Karpas-422 (cell line): ENCODE data around the gene MTREX. TPM values are rescaled to one million over a fixed set of nuclear protein-coding genes. Genes with fewer than 3 reads are reported as not detected.

Experiments
- DNase-seq: peaks from one replicate; pipeline ENCODE4 v3.0.0-alpha.2; 2015
- H2AFZ ChIP-seq: fragments of 200-600 bp; sonication (generic); 2 replicates; pipeline ENCODE4 v1.6.1; 2014; ENCODE audit warnings: antibody characterized with exemption, low read length, mixed read lengths
- H3K27ac ChIP-seq: fragments of 200-600 bp; sonication (generic); 2 replicates; pipeline ENCODE4 v1.5.1; 2014; ENCODE audit warnings: mild to moderate bottlenecking, low read length, moderate library complexity
- H3K27me3 ChIP-seq: fragments of 200-600 bp; sonication (generic); 2 replicates; pipeline ENCODE4 v1.6.1; 2014; ENCODE audit warnings: low read length, mixed read lengths
- H3K36me3 ChIP-seq: fragments of 200-600 bp; sonication (generic); 2 replicates; pipeline ENCODE4 v1.6.1; 2014; ENCODE audit warnings: low read length, mixed read lengths; ENCODE audit not compliant: insufficient read depth
- H3K4me1 ChIP-seq: fragments of 200-600 bp; sonication (generic); 2 replicates; pipeline ENCODE4 v1.6.1; 2014; ENCODE audit warnings: mild to moderate bottlenecking, low read length, mixed read lengths
- H3K4me2 ChIP-seq: fragments of 200-600 bp; sonication (generic); 2 replicates; pipeline ENCODE4 v1.6.1; 2014; ENCODE audit warnings: low read length, low read depth, mild to moderate bottlenecking; ENCODE audit not compliant: poor library complexity, severe bottlenecking
- H3K4me3 ChIP-seq: fragments of 200-600 bp; sonication (generic); 2 replicates; pipeline ENCODE4 v1.5.1; 2014; ENCODE audit warnings: mild to moderate bottlenecking, antibody characterized with exemption, low read length, mixed read lengths
- H3K79me2 ChIP-seq: fragments of 200-600 bp; sonication (generic); 2 replicates; pipeline ENCODE4 v1.6.1; 2014; ENCODE audit warnings: mild to moderate bottlenecking, low read length, mixed read lengths
- H3K9ac ChIP-seq: fragments of 200-600 bp; sonication (generic); 2 replicates; pipeline ENCODE4 v1.6.0; 2014; ENCODE audit warnings: low read length
- H3K9me2 ChIP-seq: fragments of 200-600 bp; sonication (generic), shearing (Covaris generic); replicated peaks from 2 replicates; pipeline ENCODE4 v1.6.0; 2014; ENCODE audit warnings: mild to moderate bottlenecking, low read length, moderate library complexity; ENCODE audit not compliant: insufficient read depth
- H3K9me3 ChIP-seq: fragments of 300-700, 200-600 bp; sonication (generic); 2 replicates; pipeline ENCODE4 v1.6.1; 2014; ENCODE audit warnings: low read length, mixed read lengths
- H4K20me1 ChIP-seq: fragments of 200-600 bp; sonication (generic); 2 replicates; pipeline ENCODE4 v1.6.1; 2014; ENCODE audit warnings: mild to moderate bottlenecking, antibody characterized with exemption, low read length, low read depth; ENCODE audit not compliant: insufficient read depth
- total RNA-seq: library from RNA; depleted of rRNA; stranded (reverse); fragments of >200 nt; shearing (Covaris generic); gene quantifications from 2 replicates; pipeline ENCODE4 v1.2.3, GENCODE V29; 2014; ENCODE audit warnings: low replicate concordance

The MTREX gene
- total RNA-seq, 1 experiment from 2014 or later = 79.9 TPM

DNA sequence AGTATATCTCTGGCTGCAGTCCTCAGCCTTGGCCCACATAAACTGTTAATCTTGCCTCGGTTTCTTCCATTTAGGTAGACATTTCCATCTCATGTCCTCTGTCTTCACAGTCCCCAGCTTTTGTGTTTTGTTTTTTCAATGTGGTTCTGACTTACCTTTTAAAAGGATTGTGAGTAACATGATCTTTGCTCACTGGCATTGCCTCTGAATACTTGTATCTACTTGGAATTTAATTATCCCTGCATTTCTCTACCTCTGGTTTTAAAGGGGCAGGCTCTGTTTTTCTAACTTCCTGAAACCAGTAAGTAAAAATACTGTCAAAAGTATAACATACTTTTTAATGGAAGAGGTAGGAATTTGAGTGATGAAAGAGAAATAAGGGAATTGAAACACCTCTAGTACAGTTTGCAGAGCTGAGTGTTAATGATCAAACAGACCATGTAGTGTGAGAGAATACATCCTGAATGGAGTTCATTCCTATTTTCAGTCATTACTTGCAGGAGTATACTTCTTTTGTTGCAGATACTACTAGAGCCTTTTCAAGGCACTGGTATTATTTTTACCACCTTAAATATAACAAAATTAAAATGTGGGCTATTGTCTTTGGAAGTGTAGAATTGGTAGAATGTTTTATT lies 62.6 kb downstream of the MTREX start:
- peaks cover 58% of the 10 kb centered on the region for H3K36me3 ChIP-seq
- H3K79me2 ChIP-seq = peaks cover 14% of the 10 kb centered on the region
- H3K4me3 ChIP-seq = no peak overlapping the region
- no peaks in the 10 kb centered on the region for H3K9me2 ChIP-seq
- H3K27ac ChIP-seq = no peak overlapping the region
- no peak overlapping the region for H3K4me2 ChIP-seq
- no peak overlapping the region for H3K9ac ChIP-seq
- H4K20me1 ChIP-seq = no peaks in the 10 kb centered on the region
- no peaks in the 10 kb centered on the region for H3K9me3 ChIP-seq
- 0 out of 2 replicates have a peak, but pooled peaks cover 4% of the 10 kb centered on the region for H3K4me1 ChIP-seq
- no peak overlapping the region for H2AFZ ChIP-seq
- H3K27me3 ChIP-seq = no peaks in the 10 kb centered on the region
- no peak for DNase-seq

DNA sequence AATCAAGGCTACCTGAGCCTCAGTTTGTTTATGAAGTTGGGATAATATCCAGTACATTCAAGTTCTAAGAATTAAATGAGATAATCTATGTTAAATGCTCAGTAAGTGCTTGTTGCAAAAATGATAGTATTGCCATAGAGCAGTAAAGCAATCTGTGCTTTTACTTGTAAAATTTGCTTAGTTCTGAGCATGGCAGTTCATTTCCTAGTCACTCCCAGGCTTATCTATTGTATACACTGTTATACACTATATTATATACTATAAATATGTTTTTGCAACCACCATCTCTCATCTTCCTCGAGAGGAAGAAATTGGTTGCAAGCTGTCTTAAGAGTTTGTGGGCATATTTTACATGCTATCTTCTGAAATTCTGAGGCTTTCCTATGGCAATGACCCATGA lies 63.4 kb downstream of the MTREX start:
- no peak overlapping the region for H3K4me2 ChIP-seq
- H3K4me3 ChIP-seq = no peak overlapping the region
- H3K27me3 ChIP-seq = no peaks in the 10 kb centered on the region
- 0 out of 2 replicates have a peak, but pooled peaks cover 4% of the 10 kb centered on the region for H3K4me1 ChIP-seq
- no peak overlapping the region for H2AFZ ChIP-seq
- H3K9me2 ChIP-seq = no peaks in the 10 kb centered on the region
- DNase-seq = no peak
- no peaks in the 10 kb centered on the region for H3K9me3 ChIP-seq
- H3K9ac ChIP-seq = no peak overlapping the region
- H3K27ac ChIP-seq = no peak overlapping the region
- no peaks in the 10 kb centered on the region for H4K20me1 ChIP-seq
- H3K36me3 ChIP-seq = peaks cover 57% of the 10 kb centered on the region
- peaks cover 13% of the 10 kb centered on the region for H3K79me2 ChIP-seq

- Histone ChIP-seq H3K4me3 (no peak overlapping the region), H3K4me2 (no peak overlapping the region), H3K9me2 (no peaks in the 10 kb centered on the region), H3K27me3 (no peaks in the 10 kb centered on the region), H3K9me3 (no peaks in the 10 kb centered on the region), H3K4me1 (0 out of 2 replicates have a peak, but pooled peaks cover 4% of the 10 kb centered on the region), H2AFZ (no peak overlapping the region), H3K9ac (no peak overlapping the region), H3K27ac (no peak overlapping the region), H4K20me1 (no peaks in the 10 kb centered on the region), H3K79me2 (peaks cover 13% of the 10 kb centered on the region), H3K36me3 (peaks cover 50% of the 10 kb centered on the region)
- no peak for DNase-seq
Measured at GRCh38 chr5:55372130-55372925, 64.5 kb downstream of the MTREX start.

- Histone ChIP-seq H3K9ac (no peak overlapping the region), H3K9me2 (no peaks in the 10 kb centered on the region), H4K20me1 (no peaks in the 10 kb centered on the region), H3K4me3 (no peak overlapping the region), H2AFZ (no peak overlapping the region), H3K4me2 (no peak overlapping the region), H3K79me2 (peaks cover 22% of the 10 kb centered on the region), H3K4me1 (no peaks in the 10 kb centered on the region), H3K36me3 (peaks cover 51% of the 10 kb centered on the region), H3K27ac (no peak overlapping the region), H3K9me3 (no peaks in the 10 kb centered on the region), H3K27me3 (no peaks in the 10 kb centered on the region)
- no peak for DNase-seq
Measured at GRCh38 chr5:55377810-55378209, 70.0 kb downstream of the MTREX start.

DNA sequence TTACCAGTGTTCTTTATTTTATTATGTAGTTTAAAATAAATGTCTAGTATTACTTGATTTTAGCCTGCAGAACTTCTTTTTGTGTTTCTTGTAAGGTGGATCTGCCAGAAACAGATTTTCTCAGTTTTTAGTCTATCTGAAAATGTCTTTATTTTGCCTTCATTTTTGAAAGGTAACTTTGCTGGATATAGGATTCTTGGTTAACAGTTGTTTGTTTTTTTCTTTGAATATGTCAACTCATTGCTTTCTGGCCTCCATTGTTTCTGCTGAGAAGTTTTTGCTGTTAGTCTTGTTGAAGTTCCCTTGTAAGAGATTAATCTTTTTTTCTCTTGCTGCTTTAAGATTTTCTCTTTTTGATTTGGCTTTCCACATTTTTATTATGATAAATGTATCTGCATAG lies 75.5 kb downstream of the MTREX start:
- Histone ChIP-seq H3K4me2 (no peak overlapping the region), H3K27ac (no peak overlapping the region), H3K9me2 (no peaks in the 10 kb centered on the region), H4K20me1 (no peaks in the 10 kb centered on the region), H3K36me3 (peaks cover 68% of the 10 kb centered on the region), H3K79me2 (peaks cover 51% of the 10 kb centered on the region), H2AFZ (no peak overlapping the region), H3K9me3 (no peaks in the 10 kb centered on the region), H3K4me1 (no peaks in the 10 kb centered on the region), H3K27me3 (no peaks in the 10 kb centered on the region), H3K4me3 (no peak overlapping the region), H3K9ac (no peak overlapping the region)
- DNase-seq = no peak

DNA sequence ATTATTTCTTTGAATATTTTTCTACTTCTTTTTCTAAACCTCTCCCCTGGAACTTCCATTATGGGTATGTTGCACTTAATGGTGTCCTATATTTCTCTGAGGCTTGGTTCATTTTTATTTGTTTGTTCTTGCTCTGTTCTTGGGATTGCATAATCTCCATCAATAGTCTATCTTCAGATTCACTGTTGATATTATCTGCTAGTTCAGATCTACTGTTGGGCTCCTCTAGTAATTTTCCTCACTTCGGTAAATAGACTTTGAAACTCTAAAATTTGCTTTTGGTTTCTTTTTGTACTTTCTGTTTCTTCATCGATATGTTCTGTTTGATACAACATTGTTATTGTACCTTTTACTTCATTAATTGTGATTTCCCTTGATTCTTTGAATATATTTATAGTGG lies 76.3 kb downstream of the MTREX start:
- H2AFZ ChIP-seq = no peak overlapping the region
- no peak overlapping the region for H3K9ac ChIP-seq
- H3K4me2 ChIP-seq = no peak overlapping the region
- no peak overlapping the region for H3K4me3 ChIP-seq
- no peak for DNase-seq
- H3K27ac ChIP-seq = no peak overlapping the region
- H3K9me3 ChIP-seq = no peaks in the 10 kb centered on the region
- peaks cover 72% of the 10 kb centered on the region for H3K36me3 ChIP-seq
- peaks cover 52% of the 10 kb centered on the region for H3K79me2 ChIP-seq
- no peaks in the 10 kb centered on the region for H4K20me1 ChIP-seq
- H3K27me3 ChIP-seq = no peaks in the 10 kb centered on the region
- H3K4me1 ChIP-seq = no peaks in the 10 kb centered on the region
- no peaks in the 10 kb centered on the region for H3K9me2 ChIP-seq

DNA sequence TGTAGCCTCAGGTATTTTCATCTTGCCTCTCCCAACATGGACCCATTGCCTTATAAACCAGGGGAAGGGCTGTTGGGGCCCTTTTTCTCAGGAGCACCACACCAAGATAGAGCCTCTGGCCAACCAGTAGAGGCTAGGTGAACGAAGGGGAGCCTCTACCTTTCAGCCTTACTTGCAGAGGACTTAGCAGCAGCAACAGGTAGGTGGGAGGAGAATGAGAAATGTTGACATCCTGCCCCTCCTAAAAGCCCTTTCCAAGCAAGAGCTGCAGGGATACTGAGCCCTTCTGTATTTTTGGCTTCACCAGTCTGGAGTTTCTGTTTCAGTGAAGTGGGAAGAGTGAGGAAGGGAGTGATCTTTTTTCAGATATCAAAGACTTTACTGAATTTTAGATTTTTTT lies 77.4 kb downstream of the MTREX start:
- Histone ChIP-seq H3K27me3 (no peaks in the 10 kb centered on the region), H3K36me3 (peaks cover 76% of the 10 kb centered on the region), H2AFZ (no peak overlapping the region), H3K79me2 (peaks cover 54% of the 10 kb centered on the region), H4K20me1 (no peaks in the 10 kb centered on the region), H3K9me2 (no peaks in the 10 kb centered on the region), H3K4me3 (no peak overlapping the region), H3K4me2 (no peak overlapping the region), H3K4me1 (no peaks in the 10 kb centered on the region), H3K9ac (no peak overlapping the region), H3K27ac (no peak overlapping the region), H3K9me3 (no peaks in the 10 kb centered on the region)
- no peak for DNase-seq

GRCh38 chr5:55385846-55386245 lies 78.1 kb downstream of the MTREX start:
- no peak overlapping the region for H3K4me3 ChIP-seq
- no peaks in the 10 kb centered on the region for H3K9me2 ChIP-seq
- no peak overlapping the region for H3K4me2 ChIP-seq
- no peaks in the 10 kb centered on the region for H3K4me1 ChIP-seq
- H3K79me2 ChIP-seq = peaks cover 49% of the 10 kb centered on the region
- no peak overlapping the region for H2AFZ ChIP-seq
- no peaks in the 10 kb centered on the region for H4K20me1 ChIP-seq
- no peak overlapping the region for H3K9ac ChIP-seq
- H3K27me3 ChIP-seq = no peaks in the 10 kb centered on the region
- no peak for DNase-seq
- peaks cover 76% of the 10 kb centered on the region for H3K36me3 ChIP-seq
- H3K27ac ChIP-seq = no peak overlapping the region
- no peaks in the 10 kb centered on the region for H3K9me3 ChIP-seq
